HG03280 (cell line): ENCODE measurements around the gene PRICKLE2.
"Not testable (repeated sequence)": the region's sequence is repeated elsewhere in the genome, so short reads cannot be mapped to it uniquely, and the experiment has no call there.

Experiments
- ATAC-seq: cut with Tn5 transposase; IDR thresholded peaks from one replicate; pipeline ENCODE4 v1.9.1; 2021; ENCODE audit warnings: mild to moderate bottlenecking, moderate library complexity; ENCODE audit not compliant: unreplicated experiment

The PRICKLE2 gene

GRCh38 chr3:64107190-64107589 lies 118.1 kb downstream of the PRICKLE2 start:
- no peak for ATAC-seq

GRCh38 chr3:64105816-64106215 lies 119.5 kb downstream of the PRICKLE2 start:
- ATAC-seq, result no peak

GRCh38 chr3:64104691-64105111 lies 120.6 kb downstream of the PRICKLE2 start:
- peak; percentile 67 for ATAC-seq

GRCh38 chr3:64104006-64104405 lies 121.3 kb downstream of the PRICKLE2 start:
- ATAC-seq, result no peak

GRCh38 chr3:64103131-64103530 lies 122.1 kb downstream of the PRICKLE2 start:
- ATAC-seq, result no peak

- no peak for ATAC-seq
Observed at GRCh38 chr3:64102147-64102546, 123.1 kb downstream of the PRICKLE2 start.

- no peak for ATAC-seq
Observed at GRCh38 chr3:64099316-64099715, 126.0 kb downstream of the PRICKLE2 start.

GRCh38 chr3:64098670-64099069 lies 126.6 kb downstream of the PRICKLE2 start:
- ATAC-seq, result no peak

- ATAC-seq, result no peak
Observed at GRCh38 chr3:64097920-64098319, 127.3 kb downstream of the PRICKLE2 start.

- no peak for ATAC-seq
Observed at GRCh38 chr3:64095802-64096201, 129.5 kb downstream of the PRICKLE2 start.

- no peak for ATAC-seq
Observed at GRCh38 chr3:64094713-64095079, 130.6 kb downstream of the PRICKLE2 start.

GRCh38 chr3:64093825-64094712 lies 131.2 kb downstream of the PRICKLE2 start:
- ATAC-seq, result no peak

- ATAC-seq, result no peak
Observed at GRCh38 chr3:64093211-64093610, 132.1 kb downstream of the PRICKLE2 start.

GRCh38 chr3:64091501-64091900 lies 133.8 kb downstream of the PRICKLE2 start:
- ATAC-seq, result no peak

GRCh38 chr3:64089386-64089785 lies 135.9 kb downstream of the PRICKLE2 start:
- not testable (repeated sequence) for ATAC-seq

GRCh38 chr3:64088408-64089205 lies 136.7 kb downstream of the PRICKLE2 start:
- ATAC-seq, result no peak

- ATAC-seq, result no peak
Observed at GRCh38 chr3:64086479-64087252, 138.6 kb downstream of the PRICKLE2 start.

GRCh38 chr3:64084640-64085039 lies 140.6 kb downstream of the PRICKLE2 start:
- ATAC-seq, result no peak

- no peak for ATAC-seq
Observed at GRCh38 chr3:64083575-64083974, 141.7 kb downstream of the PRICKLE2 start.

GRCh38 chr3:64082961-64083541 lies 142.2 kb downstream of the PRICKLE2 start:
- ATAC-seq, result no peak

GRCh38 chr3:64082411-64082810 lies 142.9 kb downstream of the PRICKLE2 start:
- no peak for ATAC-seq
